ENCODE data around the gene PRDM15.

Gene PRDM15

GRCh38 chr21:41918561-41919358 lies 39.6 kb upstream of the PRDM15 start:
- H3K27ac Mint-ChIP-seq = no peak overlapping the region
- no peaks in the 10 kb centered on the region for H3K9me3 Mint-ChIP-seq
- intact Hi-C loops (cut with micrococcal nuclease) = no loop called here
- H3K27me3 Mint-ChIP-seq = no peaks in the 10 kb centered on the region
- no peak overlapping the region for H3K4me3 Mint-ChIP-seq
- H3K36me3 Mint-ChIP-seq (ENCODE audit: low read depth) = peaks cover 73% of the 10 kb centered on the region
- peaks cover 33% of the 10 kb centered on the region for H3K4me1 Mint-ChIP-seq (ENCODE audit: low read depth)

DNA sequence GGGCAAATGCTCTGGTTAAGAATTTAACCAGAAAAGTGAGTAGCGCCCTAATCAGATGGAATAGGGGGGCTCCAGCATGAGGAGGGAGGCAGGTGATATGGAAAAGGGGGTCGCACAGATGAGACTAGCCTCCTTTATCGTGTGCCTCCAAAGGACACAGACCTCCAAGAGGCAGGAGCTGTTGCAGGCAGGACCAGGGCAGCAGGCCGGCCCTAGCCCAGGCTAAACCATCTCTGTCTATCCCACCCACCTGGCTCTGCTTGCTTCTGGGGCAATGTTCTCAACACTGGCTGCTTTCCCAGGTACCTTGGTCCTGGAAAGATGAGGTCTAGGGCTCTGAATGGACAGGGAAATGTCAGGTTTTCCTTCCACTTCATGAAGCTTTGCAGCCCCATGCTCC lies 38.4 kb upstream of the PRDM15 start:
- Mint-ChIP-seq H3K9me3 (no peaks in the 10 kb centered on the region), H3K27me3 (no peaks in the 10 kb centered on the region), H3K27ac (no peak overlapping the region), H3K36me3 (ENCODE audit: low read depth) (peaks cover 81% of the 10 kb centered on the region), H3K4me3 (no peak overlapping the region), H3K4me1 (ENCODE audit: low read depth) (peaks cover 22% of the 10 kb centered on the region)
- intact Hi-C loops (cut with micrococcal nuclease) = no loop called here

DNA sequence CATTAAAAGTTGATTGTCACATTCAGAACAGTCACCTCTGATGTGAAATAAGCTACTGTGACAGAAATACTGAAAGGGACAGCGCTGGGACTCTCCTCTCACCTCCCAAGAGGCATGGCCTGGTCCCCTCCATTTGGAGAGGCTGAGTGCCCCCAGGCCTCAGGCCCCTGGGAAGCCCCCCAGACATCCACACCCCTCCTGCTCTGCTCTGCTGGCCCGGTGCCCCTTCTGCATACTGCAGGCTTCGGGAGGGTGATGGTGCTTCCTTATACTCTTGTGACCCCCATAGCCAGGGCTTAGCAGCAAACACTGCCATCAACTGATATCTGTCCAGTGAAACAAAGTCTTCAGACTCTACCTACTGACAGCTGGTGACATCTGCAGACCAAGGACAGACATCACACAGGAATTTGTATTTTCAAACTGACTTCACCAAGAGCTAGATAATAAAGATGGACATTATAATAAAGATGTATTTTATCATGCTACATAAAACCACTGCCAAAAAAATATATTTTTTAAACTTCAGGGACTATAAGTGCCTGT lies 37.8 kb upstream of the PRDM15 start:
- Mint-ChIP-seq H3K27me3 (no peaks in the 10 kb centered on the region), H3K4me3 (no peak overlapping the region), H3K36me3 (ENCODE audit: low read depth) (peaks cover 87% of the 10 kb centered on the region), H3K4me1 (ENCODE audit: low read depth) (peaks cover 17% of the 10 kb centered on the region), H3K27ac (no peak overlapping the region), H3K9me3 (no peaks in the 10 kb centered on the region)
- intact Hi-C loops (cut with micrococcal nuclease) = no loop called here

DNA sequence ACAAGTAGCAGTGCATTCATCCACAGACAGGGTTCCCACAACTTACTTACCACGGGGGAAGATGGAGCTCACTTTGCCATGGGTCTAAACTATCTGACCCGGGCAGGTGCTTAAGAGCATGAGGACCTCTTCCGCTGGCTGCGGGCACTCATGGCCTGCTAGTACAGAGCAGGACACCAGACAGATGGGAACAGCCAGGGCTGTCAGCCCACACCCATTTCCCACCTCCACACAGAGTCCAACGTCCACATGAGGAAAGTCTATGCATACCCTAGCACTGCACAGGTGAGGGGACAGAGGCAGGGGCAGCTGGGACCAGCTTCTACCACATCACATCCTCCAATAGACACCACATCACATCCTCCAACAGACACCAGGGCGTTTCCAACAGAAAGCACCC lies 35.8 kb upstream of the PRDM15 start:
- Mint-ChIP-seq H3K4me3 (no peak overlapping the region), H3K4me1 (ENCODE audit: low read depth) (peaks cover under 1% of the 10 kb centered on the region), H3K9me3 (no peaks in the 10 kb centered on the region), H3K27ac (no peak overlapping the region), H3K27me3 (no peaks in the 10 kb centered on the region), H3K36me3 (ENCODE audit: low read depth) (peaks cover 100% of the 10 kb centered on the region)
- intact Hi-C loops (cut with micrococcal nuclease) = no loop called here

DNA sequence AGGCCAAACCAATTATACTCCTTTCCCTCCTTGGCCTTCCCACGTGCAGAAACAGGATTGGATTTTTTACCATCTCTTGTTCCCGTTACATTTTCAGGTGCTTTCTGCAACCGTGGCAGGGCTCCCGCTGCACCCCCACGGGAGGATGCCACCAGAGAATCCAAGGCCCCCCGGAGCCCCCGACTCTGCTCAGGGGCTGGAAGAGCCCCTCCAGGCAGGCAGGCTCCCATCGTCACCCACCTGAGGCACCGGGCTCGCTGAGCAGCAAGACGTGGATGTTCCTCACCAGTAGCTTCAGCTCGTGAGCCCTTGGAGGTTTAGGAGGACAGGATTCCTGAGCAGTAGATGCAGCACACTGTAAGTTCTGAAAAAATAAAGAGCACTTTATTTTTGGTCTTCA lies 35.2 kb upstream of the PRDM15 start:
- Mint-ChIP-seq H3K27me3 (no peaks in the 10 kb centered on the region), H3K9me3 (no peaks in the 10 kb centered on the region), H3K27ac (no peak overlapping the region), H3K4me3 (no peak overlapping the region), H3K4me1 (ENCODE audit: low read depth) (no peaks in the 10 kb centered on the region), H3K36me3 (ENCODE audit: low read depth) (peaks cover 100% of the 10 kb centered on the region)
- intact Hi-C loops (cut with micrococcal nuclease) = no loop called here

DNA sequence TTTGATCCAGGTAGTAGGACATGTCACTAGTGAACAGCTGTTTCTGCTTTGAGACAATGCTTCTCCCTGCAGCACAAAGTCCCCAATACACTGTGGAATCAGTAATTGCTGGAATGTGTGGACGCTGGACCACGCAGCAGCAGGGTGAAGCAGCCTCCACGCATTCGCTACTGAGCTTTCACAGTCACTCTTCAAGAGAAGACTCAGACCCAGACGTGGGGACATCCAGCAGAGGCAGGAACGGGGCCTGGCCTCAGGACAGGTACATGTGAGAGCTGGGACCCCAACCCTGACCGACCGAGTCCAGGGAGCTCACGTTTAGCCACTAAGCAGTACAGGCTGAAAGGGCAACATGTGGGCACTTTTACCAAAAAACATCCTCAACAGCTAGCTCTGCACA lies 34.1 kb upstream of the PRDM15 start:
- Mint-ChIP-seq H3K36me3 (ENCODE audit: low read depth) (peaks cover 100% of the 10 kb centered on the region), H3K27me3 (no peaks in the 10 kb centered on the region)

DNA sequence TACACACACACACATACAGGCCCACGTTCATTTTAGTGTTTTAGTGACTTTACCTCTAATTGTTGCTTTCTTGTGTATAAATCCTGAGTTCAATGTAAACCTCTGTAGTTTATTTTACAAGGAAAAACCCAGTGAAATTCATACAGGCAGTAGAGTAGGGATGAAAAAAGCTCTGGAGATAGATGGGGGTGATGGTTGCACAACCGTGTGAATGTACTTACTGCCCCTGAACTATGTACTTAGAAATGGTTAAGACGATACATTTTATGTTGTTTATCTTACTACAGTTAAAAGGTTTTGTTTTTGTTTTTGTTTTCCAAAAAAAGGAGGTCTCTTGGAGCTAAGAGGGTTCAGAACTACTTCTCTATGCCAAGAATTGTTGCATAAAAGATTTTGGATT lies 29.7 kb upstream of the PRDM15 start:
- no peak overlapping the region for H3K27ac Mint-ChIP-seq
- H3K27me3 Mint-ChIP-seq = no peaks in the 10 kb centered on the region
- H3K36me3 Mint-ChIP-seq (ENCODE audit: low read depth) = peaks cover 100% of the 10 kb centered on the region
- H3K9me3 Mint-ChIP-seq = no peaks in the 10 kb centered on the region
- no peak overlapping the region for H3K4me3 Mint-ChIP-seq
- intact Hi-C loops (cut with micrococcal nuclease) = no loop called here
- H3K4me1 Mint-ChIP-seq (ENCODE audit: low read depth) = no peaks in the 10 kb centered on the region

More for the DNA sequence above, 34.1 kb upstream of the PRDM15 start:
- Mint-ChIP-seq H3K4me1 (ENCODE audit: low read depth) (no peaks in the 10 kb centered on the region), H3K4me3 (no peak overlapping the region), H3K27ac (no peak overlapping the region), H3K9me3 (no peaks in the 10 kb centered on the region)
- intact Hi-C loops (cut with micrococcal nuclease) = no loop called here

- Mint-ChIP-seq H3K27me3 (no peaks in the 10 kb centered on the region), H3K9me3 (no peaks in the 10 kb centered on the region), H3K36me3 (ENCODE audit: low read depth) (peaks cover 100% of the 10 kb centered on the region), H3K4me3 (no peak overlapping the region), H3K27ac (no peak overlapping the region), H3K4me1 (ENCODE audit: low read depth) (no peaks in the 10 kb centered on the region)
- intact Hi-C loops (cut with micrococcal nuclease) = no loop called here
Observed at GRCh38 chr21:41907496-41908258, 28.5 kb upstream of the PRDM15 start.

DNA sequence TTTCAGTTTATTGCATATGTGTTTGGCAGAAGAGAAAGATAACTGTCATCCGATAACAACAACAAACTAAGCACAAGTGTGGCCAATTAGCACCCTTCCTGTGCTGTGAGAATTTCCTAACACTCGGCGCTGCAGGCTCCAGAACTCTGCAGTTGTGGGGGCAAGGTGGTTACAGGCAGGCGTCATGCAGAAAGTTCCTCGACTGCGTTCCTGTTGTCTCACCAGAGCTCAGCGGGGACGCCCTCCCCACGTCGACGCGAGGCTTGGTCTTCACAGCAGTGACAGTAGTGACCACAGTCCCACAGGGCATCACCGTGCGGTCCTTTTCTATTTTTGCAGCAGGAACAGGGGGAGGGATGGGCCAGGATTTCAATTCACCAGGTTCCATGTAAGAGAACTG lies 27.6 kb upstream of the PRDM15 start:
- H3K36me3 Mint-ChIP-seq (ENCODE audit: low read depth) = peaks cover 100% of the 10 kb centered on the region
- H3K4me3 Mint-ChIP-seq = no peak overlapping the region
- no peaks in the 10 kb centered on the region for H3K4me1 Mint-ChIP-seq (ENCODE audit: low read depth)
- no peaks in the 10 kb centered on the region for H3K27me3 Mint-ChIP-seq
- H3K9me3 Mint-ChIP-seq = no peaks in the 10 kb centered on the region
- H3K27ac Mint-ChIP-seq = no peak overlapping the region
- intact Hi-C loops (cut with micrococcal nuclease) = no loop called here

DNA sequence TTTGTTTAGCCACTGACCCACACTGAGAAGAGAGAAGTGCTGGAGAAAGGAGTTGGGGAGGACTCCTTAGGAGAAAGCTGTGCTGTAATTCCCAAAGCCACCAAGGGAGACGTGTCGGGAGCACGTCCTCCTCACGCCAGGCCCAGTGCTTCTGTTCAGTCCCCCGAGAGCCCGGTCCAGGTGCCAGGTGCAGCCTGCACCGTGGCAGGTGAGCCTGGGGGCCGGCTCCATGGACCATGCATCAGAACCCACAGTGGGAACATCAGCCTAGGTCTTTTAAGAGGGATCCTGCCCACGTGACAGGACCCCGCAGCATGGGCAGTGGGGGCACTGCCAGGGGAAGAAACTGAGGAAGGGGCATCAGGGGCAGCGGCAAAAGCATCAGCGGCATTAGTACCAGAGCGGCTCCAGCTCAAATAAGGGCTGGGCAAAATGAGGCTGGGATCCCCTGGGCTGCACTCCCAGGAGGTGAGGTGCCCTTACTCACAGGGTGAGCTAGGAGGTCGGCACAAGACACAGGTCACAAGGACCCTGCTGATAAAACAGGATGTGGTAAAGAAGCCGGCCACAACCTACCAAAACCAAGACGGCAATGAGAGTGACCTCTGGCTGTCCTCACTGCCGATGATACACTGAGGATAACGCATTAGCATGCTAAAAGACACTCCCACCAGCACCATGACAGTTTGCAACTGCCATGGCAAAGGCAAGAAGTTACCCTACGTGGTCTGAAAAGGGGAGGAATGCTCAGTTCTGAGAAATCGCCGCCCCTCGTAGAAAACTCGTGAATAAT lies 24.6 kb upstream of the PRDM15 start:
- intact Hi-C loops (cut with micrococcal nuclease) = no loop called here
- no peaks in the 10 kb centered on the region for H3K27me3 Mint-ChIP-seq
- no peak overlapping the region for H3K4me3 Mint-ChIP-seq
- no peak overlapping the region for H3K27ac Mint-ChIP-seq
- H3K9me3 Mint-ChIP-seq = no peaks in the 10 kb centered on the region
- peaks cover 6% of the 10 kb centered on the region for H3K4me1 Mint-ChIP-seq (ENCODE audit: low read depth)
- H3K36me3 Mint-ChIP-seq (ENCODE audit: low read depth) = peaks cover 100% of the 10 kb centered on the region

DNA sequence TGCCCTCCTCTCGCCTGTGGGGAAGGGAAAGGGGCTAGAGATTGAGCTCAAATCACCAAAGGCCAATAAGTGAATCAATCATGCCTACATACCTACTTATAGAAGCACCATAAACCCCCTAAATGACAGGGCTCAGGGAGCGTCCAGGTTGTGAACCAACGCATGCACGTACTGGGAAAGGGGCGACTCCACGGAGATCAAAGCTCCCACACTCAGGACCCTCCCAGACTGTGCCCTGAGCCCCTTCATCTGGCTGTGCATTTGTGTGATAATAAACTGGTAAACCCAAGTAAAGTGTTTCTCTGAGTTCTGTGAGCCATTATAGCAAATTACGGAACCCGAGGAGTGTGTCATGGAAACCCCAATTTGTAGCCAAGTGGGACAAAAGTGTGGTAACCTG lies 23.8 kb upstream of the PRDM15 start:
- no peaks in the 10 kb centered on the region for H3K9me3 Mint-ChIP-seq

GRCh38 chr21:41901782-41902181 lies 22.6 kb upstream of the PRDM15 start:
- Mint-ChIP-seq H3K36me3 (ENCODE audit: low read depth) (peaks cover 100% of the 10 kb centered on the region), H3K27me3 (peaks cover 3% of the 10 kb centered on the region), H3K4me1 (ENCODE audit: low read depth) (peaks cover 10% of the 10 kb centered on the region), H3K27ac (no peak overlapping the region), H3K9me3 (no peaks in the 10 kb centered on the region), H3K4me3 (no peak overlapping the region)
- intact Hi-C loops (cut with micrococcal nuclease) = no loop called here

More for the DNA sequence above, 23.8 kb upstream of the PRDM15 start:
- intact Hi-C loops (cut with micrococcal nuclease) = no loop called here
- H3K27me3 Mint-ChIP-seq = no peaks in the 10 kb centered on the region
- no peak overlapping the region for H3K27ac Mint-ChIP-seq
- H3K4me3 Mint-ChIP-seq = no peak overlapping the region
- peaks cover 6% of the 10 kb centered on the region for H3K4me1 Mint-ChIP-seq (ENCODE audit: low read depth)
- peaks cover 100% of the 10 kb centered on the region for H3K36me3 Mint-ChIP-seq (ENCODE audit: low read depth)

DNA sequence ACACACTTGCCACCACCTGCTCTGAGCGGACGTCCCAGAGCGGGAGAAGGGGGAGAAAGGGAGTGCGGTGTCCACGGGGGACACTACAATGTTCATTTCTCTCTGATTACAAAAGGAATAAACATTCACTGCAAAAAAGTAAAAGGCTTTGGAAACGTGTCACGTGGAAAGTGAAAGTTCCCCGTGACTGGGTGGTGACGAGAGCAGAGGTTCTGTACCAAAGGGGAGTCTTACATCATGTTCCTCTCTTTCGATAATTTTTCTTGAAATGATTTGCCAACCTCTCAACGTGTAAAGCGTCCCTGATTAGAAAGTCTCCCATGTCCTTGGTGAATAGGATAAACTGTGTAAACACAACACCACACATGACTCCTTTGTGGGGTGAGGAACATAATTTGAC lies 22.0 kb upstream of the PRDM15 start:
- Mint-ChIP-seq H3K36me3 (ENCODE audit: low read depth) (peaks cover 98% of the 10 kb centered on the region), H3K9me3 (no peaks in the 10 kb centered on the region), H3K27me3 (peaks cover 3% of the 10 kb centered on the region), H3K27ac (no peak overlapping the region), H3K4me3 (no peak overlapping the region), H3K4me1 (ENCODE audit: low read depth) (peaks cover 11% of the 10 kb centered on the region)
- intact Hi-C loops (cut with micrococcal nuclease) = no loop called here

DNA sequence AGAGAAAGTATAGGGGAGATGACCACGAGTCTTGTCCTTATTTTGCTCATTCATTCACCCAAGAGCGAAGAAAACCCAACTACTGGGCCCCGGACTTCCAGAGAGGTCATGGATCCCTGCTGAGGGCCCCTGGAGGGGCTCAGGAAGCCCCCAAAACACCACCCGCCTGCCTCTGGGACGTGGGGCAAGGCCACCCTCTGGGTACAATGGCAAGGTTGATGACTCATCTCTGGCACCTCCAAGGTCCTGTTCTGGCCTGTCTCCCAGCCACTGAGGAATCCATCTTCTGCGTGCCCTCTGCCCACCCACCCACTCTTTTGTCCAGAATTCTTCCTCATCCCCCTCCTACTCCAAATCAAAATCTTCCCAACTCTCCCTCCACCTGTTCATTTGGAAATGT lies 21.3 kb upstream of the PRDM15 start:
- peaks cover 3% of the 10 kb centered on the region for H3K27me3 Mint-ChIP-seq
- intact Hi-C loops (cut with micrococcal nuclease) = no loop called here
- no peaks in the 10 kb centered on the region for H3K9me3 Mint-ChIP-seq
- no peak overlapping the region for H3K4me3 Mint-ChIP-seq
- peaks cover 97% of the 10 kb centered on the region for H3K36me3 Mint-ChIP-seq (ENCODE audit: low read depth)
- H3K27ac Mint-ChIP-seq = no peak overlapping the region
- H3K4me1 Mint-ChIP-seq (ENCODE audit: low read depth) = peaks cover 15% of the 10 kb centered on the region
